KMS-11 (cell line): Measurements from ENCODE around the gene FLRT2.

Experiments used
- H2AFZ ChIP-seq: fragments of 200-600 bp; sonication (generic); 2 replicates; pipeline ENCODE4 v1.6.1; 2016; ENCODE audit warnings: antibody characterized with exemption, mixed run types, low read depth
- H3K27ac ChIP-seq: fragments of 200-600 bp; sonication (generic); 2 replicates; pipeline ENCODE4 v1.6.1; 2016; ENCODE audit warnings: mild to moderate bottlenecking, mixed run types
- H3K27me3 ChIP-seq: fragments of 200-600 bp; sonication (generic); 2 replicates; pipeline ENCODE4 v1.6.1; 2017; ENCODE audit warnings: mild to moderate bottlenecking, low read depth, mixed run types, moderate library complexity; ENCODE audit not compliant: insufficient read depth
- H3K36me3 ChIP-seq: fragments of 200-600 bp; sonication (generic); 2 replicates; pipeline ENCODE4 v1.6.1; 2017; ENCODE audit warnings: mild to moderate bottlenecking, mixed run types; ENCODE audit not compliant: insufficient read depth
- H3K4me1 ChIP-seq: fragments of 200-600 bp; sonication (generic); 2 replicates; pipeline ENCODE4 v1.6.1; 2016; ENCODE audit warnings: mild to moderate bottlenecking, low read depth, mixed run types; ENCODE audit not compliant: poor library complexity, severe bottlenecking
- H3K4me2 ChIP-seq: fragments of 200-600 bp; sonication (generic); 2 replicates; pipeline ENCODE4 v1.7.0; 2016; ENCODE audit warnings: mild to moderate bottlenecking, mixed run types
- H3K4me3 ChIP-seq: fragments of 200-600 bp; sonication (generic); IDR thresholded peaks from 2 replicates; pipeline ENCODE4 v1.6.1; 2017; ENCODE audit warnings: low read depth, low read length, mixed read lengths; ENCODE audit not compliant: insufficient read depth
- H3K79me2 ChIP-seq: fragments of 200-600 bp; sonication (generic); 2 replicates; pipeline ENCODE4 v1.6.1; 2016; ENCODE audit warnings: low read depth, mixed run types; ENCODE audit not compliant: insufficient read depth
- H3K9ac ChIP-seq: fragments of 200-600 bp; sonication (generic); 2 replicates; pipeline ENCODE4 v1.6.1; 2016; ENCODE audit warnings: mild to moderate bottlenecking, mixed run types
- H4K20me1 ChIP-seq: fragments of 200-600 bp; sonication (generic); 2 replicates; pipeline ENCODE4 v1.6.1; 2016; ENCODE audit warnings: mild to moderate bottlenecking, mixed run types; ENCODE audit not compliant: insufficient read depth
- CTCF ChIP-seq: fragments of 200-600 bp; sonication (generic); conservative IDR thresholded peaks from 2 replicates; pipeline ENCODE4 v1.6.1; 2017; ENCODE audit warnings: low read depth, mild to moderate bottlenecking, antibody characterized with exemption, low read length, moderate library complexity, mixed read lengths

The FLRT2 gene

GRCh38 chr14:85483652-85484051, 46.3 kb upstream of the FLRT2 start:
- Histone ChIP-seq H3K4me3 (no peak overlapping the region), H3K4me2 (no peak overlapping the region), H3K27ac (no peak overlapping the region)

GRCh38 chr14:85487215-85487614, 42.7 kb upstream of the FLRT2 start:
- TF ChIP-seq CTCF = no peak
- Histone ChIP-seq H3K79me2 (no peaks in the 10 kb centered on the region), H3K27me3 (no peaks in the 10 kb centered on the region), H3K9ac (no peak overlapping the region), H3K4me3 (no peak overlapping the region), H3K4me1 (no peaks in the 10 kb centered on the region), H3K27ac (no peak overlapping the region), H2AFZ (no peak overlapping the region), H3K4me2 (no peak overlapping the region), H4K20me1 (no peaks in the 10 kb centered on the region), H3K36me3 (no peaks in the 10 kb centered on the region)

More at GRCh38 chr14:85483652-85484051, 46.3 kb upstream of the FLRT2 start:
- no peak for TF ChIP-seq CTCF
- no peaks in the 10 kb centered on the region for H4K20me1 ChIP-seq
- H3K36me3 ChIP-seq = no peaks in the 10 kb centered on the region
- H3K79me2 ChIP-seq = no peaks in the 10 kb centered on the region
- H3K9ac ChIP-seq = no peak overlapping the region
- no peaks in the 10 kb centered on the region for H3K4me1 ChIP-seq
- H3K27me3 ChIP-seq = no peaks in the 10 kb centered on the region
- H2AFZ ChIP-seq = no peak overlapping the region

- no peaks in the 10 kb centered on the region for H3K36me3 ChIP-seq
Observed at GRCh38 chr14:85501751-85502150, 28.2 kb upstream of the FLRT2 start.

GRCh38 chr14:85508863-85509262, 21.1 kb upstream of the FLRT2 start:
- no peak overlapping the region for H2AFZ ChIP-seq
- no peak overlapping the region for H3K9ac ChIP-seq
- H3K4me3 ChIP-seq = no peak overlapping the region
- H3K4me2 ChIP-seq = no peak overlapping the region
- H3K27ac ChIP-seq = no peak overlapping the region
- no peaks in the 10 kb centered on the region for H3K36me3 ChIP-seq
- no peak for TF ChIP-seq CTCF
- no peaks in the 10 kb centered on the region for H3K4me1 ChIP-seq
- H3K27me3 ChIP-seq = no peaks in the 10 kb centered on the region
- H3K79me2 ChIP-seq = no peaks in the 10 kb centered on the region
- H4K20me1 ChIP-seq = no peaks in the 10 kb centered on the region

More at GRCh38 chr14:85501751-85502150, 28.2 kb upstream of the FLRT2 start:
- H3K9ac ChIP-seq = no peak overlapping the region
- no peaks in the 10 kb centered on the region for H3K27me3 ChIP-seq
- no peaks in the 10 kb centered on the region for H3K79me2 ChIP-seq
- no peaks in the 10 kb centered on the region for H3K4me1 ChIP-seq
- H3K4me3 ChIP-seq = no peak overlapping the region
- no peak overlapping the region for H3K27ac ChIP-seq
- no peaks in the 10 kb centered on the region for H4K20me1 ChIP-seq
- TF ChIP-seq CTCF = no peak
- H2AFZ ChIP-seq = no peak overlapping the region
- H3K4me2 ChIP-seq = no peak overlapping the region
